PC-9 (cell line): ENCODE results near the gene CXorf49.
"Not testable (repeated sequence)": the region's sequence is repeated elsewhere in the genome, so short reads cannot be mapped to it uniquely, and the experiment has no call there.

Source experiments
- EZH2 ChIP-seq: fragments of 200-600 bp; sonication (generic); IDR thresholded peaks from 2 replicates; pipeline ENCODE4 v1.8.0; 2017; ENCODE audit warnings: antibody characterized with exemption, low read depth
- TF ChIP-seq, protein P1 (sequence below): fragments of 200-600 bp; sonication (generic); conservative IDR thresholded peaks from 2 replicates; pipeline ENCODE4 v1.6.1; 2017; ENCODE audit warnings: mixed run types, antibody characterized with exemption, mild to moderate bottlenecking, moderate library complexity

DNA sequence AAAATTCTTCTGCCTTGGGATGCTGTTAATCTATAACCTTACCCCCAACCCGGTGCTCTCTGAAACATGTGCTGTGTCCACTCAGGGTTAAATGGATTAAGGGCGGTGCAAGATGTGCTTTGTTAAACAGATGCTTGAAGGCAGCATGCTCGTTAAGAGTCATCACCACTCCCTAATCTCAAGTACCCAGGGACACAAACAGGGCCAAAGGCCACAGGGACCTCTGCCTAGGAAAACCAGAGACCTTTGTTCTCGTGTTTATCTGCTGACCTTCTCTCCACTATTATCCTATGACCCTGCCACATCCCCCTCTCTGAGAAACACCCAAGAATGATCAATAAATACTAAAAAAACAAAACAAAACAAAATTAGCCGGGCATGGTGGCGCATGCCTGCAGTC is 40.9 kb downstream of the CXorf49 start:
- TF ChIP-seq, protein P1, sequence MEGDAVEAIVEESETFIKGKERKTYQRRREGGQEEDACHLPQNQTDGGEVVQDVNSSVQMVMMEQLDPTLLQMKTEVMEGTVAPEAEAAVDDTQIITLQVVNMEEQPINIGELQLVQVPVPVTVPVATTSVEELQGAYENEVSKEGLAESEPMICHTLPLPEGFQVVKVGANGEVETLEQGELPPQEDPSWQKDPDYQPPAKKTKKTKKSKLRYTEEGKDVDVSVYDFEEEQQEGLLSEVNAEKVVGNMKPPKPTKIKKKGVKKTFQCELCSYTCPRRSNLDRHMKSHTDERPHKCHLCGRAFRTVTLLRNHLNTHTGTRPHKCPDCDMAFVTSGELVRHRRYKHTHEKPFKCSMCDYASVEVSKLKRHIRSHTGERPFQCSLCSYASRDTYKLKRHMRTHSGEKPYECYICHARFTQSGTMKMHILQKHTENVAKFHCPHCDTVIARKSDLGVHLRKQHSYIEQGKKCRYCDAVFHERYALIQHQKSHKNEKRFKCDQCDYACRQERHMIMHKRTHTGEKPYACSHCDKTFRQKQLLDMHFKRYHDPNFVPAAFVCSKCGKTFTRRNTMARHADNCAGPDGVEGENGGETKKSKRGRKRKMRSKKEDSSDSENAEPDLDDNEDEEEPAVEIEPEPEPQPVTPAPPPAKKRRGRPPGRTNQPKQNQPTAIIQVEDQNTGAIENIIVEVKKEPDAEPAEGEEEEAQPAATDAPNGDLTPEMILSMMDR = not testable (repeated sequence)
- TF ChIP-seq EZH2 = not testable (repeated sequence)
